GM23338 (cell line): ENCODE measurements around the gene ST8SIA2. TPM values are rescaled to one million over a fixed set of nuclear protein-coding genes. Genes with fewer than 3 reads are reported as not detected.

ENCODE experiments used
- ATAC-seq: fragments of 200-7000 bp; cut with Tn5 transposase; 3 replicates; pipeline ENCODE4 v1.9.1; 2020
- DNase-seq: peaks from one replicate; pipeline ENCODE4 v3.0.0-alpha.2; 2015; ENCODE audit warnings: low spot score
- H2AFZ ChIP-seq: fragments of 200-600 bp; sonication (generic); 2 replicates; pipeline ENCODE4 v1.8.0; 2016; ENCODE audit warnings: antibody characterized with exemption, mild to moderate bottlenecking, moderate library complexity
- H3F3A ChIP-seq: fragments of 200-600 bp; sonication (generic); replicated peaks from 2 replicates; pipeline ENCODE4 v1.8.0; 2017; ENCODE audit warnings: antibody characterized with exemption, mixed run types, low read depth
- H3K27ac ChIP-seq: fragments of 200-600 bp; sonication (generic); 2 replicates; pipeline ENCODE4 v1.6.1; 2016; ENCODE audit warnings: low read depth
- H3K27me3 ChIP-seq: fragments of 200-600 bp; sonication (generic); 2 replicates; pipeline ENCODE4 v1.8.0; 2016; ENCODE audit warnings: mild to moderate bottlenecking, mixed run types, moderate library complexity; ENCODE audit not compliant: insufficient read depth
- H3K36me3 ChIP-seq: fragments of 200-600 bp; sonication (generic); 2 replicates; pipeline ENCODE4 v1.8.0; 2016; ENCODE audit warnings: mild to moderate bottlenecking; ENCODE audit not compliant: insufficient read depth
- H3K4me1 ChIP-seq: fragments of 200-600 bp; sonication (generic); 2 replicates; pipeline ENCODE4 v1.8.0; 2016; ENCODE audit warnings: mild to moderate bottlenecking, moderate library complexity; ENCODE audit not compliant: insufficient read depth
- H3K4me2 ChIP-seq: fragments of 200-600 bp; sonication (generic); 2 replicates; pipeline ENCODE4 v1.7.1; 2017; ENCODE audit warnings: mixed run types
- H3K4me3 ChIP-seq: fragments of 200-600 bp; sonication (generic); 2 replicates; pipeline ENCODE4 v1.6.1; 2016; ENCODE audit warnings: mixed run types
- H3K79me2 ChIP-seq: fragments of 200-600 bp; sonication (generic); replicated peaks from 2 replicates; pipeline ENCODE4 v1.8.0; 2017; ENCODE audit warnings: mild to moderate bottlenecking; ENCODE audit not compliant: insufficient read depth
- H3K9me2 ChIP-seq: fragments of 200-600 bp; sonication (generic); 2 replicates; pipeline ENCODE4 v1.8.0; 2017; ENCODE audit not compliant: insufficient read depth
- H4K20me1 ChIP-seq: fragments of 200-600 bp; sonication (generic); replicated peaks from 2 replicates; pipeline ENCODE4 v1.8.0; 2017; ENCODE audit warnings: mild to moderate bottlenecking; ENCODE audit not compliant: insufficient read depth
- H3K27ac Mint-ChIP-seq: 2 replicates; pipeline ENCODE4 v1.8.0; 2020; ENCODE audit warnings: inconsistent platforms, mild to moderate bottlenecking, moderate library complexity, mixed read lengths
- H3K27me3 Mint-ChIP-seq: 3 replicates; pipeline ENCODE4 v1.8.0; 2022; ENCODE audit warnings: low read depth, mild to moderate bottlenecking, moderate library complexity, mixed read lengths, inconsistent platforms; ENCODE audit not compliant: insufficient read depth, poor library complexity
- H3K36me3 Mint-ChIP-seq: 3 replicates; pipeline ENCODE4 v1.8.0; 2021; ENCODE audit warnings: low read depth, mild to moderate bottlenecking, inconsistent platforms, moderate library complexity, mixed read lengths
- H3K4me1 Mint-ChIP-seq: 3 replicates; pipeline ENCODE4 v1.8.0; 2020; ENCODE audit warnings: mild to moderate bottlenecking, inconsistent platforms, mixed read lengths
- H3K4me3 Mint-ChIP-seq: 3 replicates; pipeline ENCODE4 v1.8.0; 2021; ENCODE audit warnings: moderate library complexity, mild to moderate bottlenecking, inconsistent platforms, mixed read lengths
- H3K9me3 Mint-ChIP-seq: 3 replicates; pipeline ENCODE4 v1.8.0; 2020; ENCODE audit warnings: moderate library complexity, mild to moderate bottlenecking, inconsistent platforms, mixed read lengths
- ETS1 ChIP-seq: IDR thresholded peaks from 2 replicates; pipeline ENCODE4 v1.6.1; 2016; ENCODE audit warnings: antibody characterized with exemption
- EZH2phosphoT487 ChIP-seq: fragments of 200-600 bp; sonication (generic); IDR thresholded peaks from one replicate; pipeline ENCODE4 v1.8.1; 2018; ENCODE audit warnings: antibody characterized with exemption; ENCODE audit not compliant: unreplicated experiment
- NANOG ChIP-seq: IDR thresholded peaks from 2 replicates; pipeline ENCODE4 v1.6.1; 2016; ENCODE audit warnings: antibody characterized with exemption, borderline replicate concordance
- POLR2AphosphoS5 ChIP-seq: IDR thresholded peaks from 2 replicates; pipeline ENCODE4 v1.6.1; 2016; ENCODE audit warnings: antibody characterized with exemption, low read depth
- STAT1 ChIP-seq: IDR thresholded peaks from one replicate; pipeline ENCODE4 v1.6.1; 2016; ENCODE audit warnings: antibody characterized with exemption; ENCODE audit not compliant: unreplicated experiment
- ZNF114 ChIP-seq: fragments of 250-450 bp; sonication (Bioruptor Pico); IDR thresholded peaks from 2 replicates; pipeline ENCODE4 v1.5.0; 2020; ENCODE audit warnings: mild to moderate bottlenecking, moderate library complexity
- ZNF462 ChIP-seq: fragments of 250-450 bp; sonication (Bioruptor Pico); IDR thresholded peaks from 2 replicates; pipeline ENCODE4 v1.5.0; 2020; ENCODE audit warnings: mild to moderate bottlenecking, moderate library complexity
- polyA plus RNA-seq: library from polyadenylated mRNA; unstranded; fragments of >200 nt; fragmentation: Nextera tagmentation; extraction: Ambion mirVana; gene quantifications from 2 replicates; pipeline ENCODE4 v1.2.1, GENCODE V29; 2016
- total RNA-seq: library from RNA; depleted of rRNA; stranded (reverse); fragments of >200 nt; shearing (Covaris generic); gene quantifications from 2 replicates; pipeline ENCODE4 v1.2.3, GENCODE V29; 2014

ST8SIA2 gene
- total and polyA plus RNA-seq, 2 experiments from 2014 or later, result 0.66 to 1.2 TPM

- no peak for TF ChIP-seq ZNF462 (CRISPR knock-in tag)
Measured at GRCh38 chr15:92443381-92443780, 49.7 kb downstream of the ST8SIA2 start (continued).

- Mint-ChIP-seq H3K4me1 (no peaks in the 10 kb centered on the region; the same call in none of the 3 replicates), H3K27me3 (peaks cover 5% of the 10 kb centered on the region), H3K27ac (no peak overlapping the region), H3K9me3 (no peaks in the 10 kb centered on the region; the same call in 2 of the 3 replicates), H3K4me3 (no peak overlapping the region), H3K36me3 (no peaks in the 10 kb centered on the region)
- no peak for ATAC-seq
- Histone ChIP-seq H3F3A (no peaks in the 10 kb centered on the region), H3K4me2 (no peak overlapping the region), H3K9me2 (peaks cover 5% of the 10 kb centered on the region; the same call in 1 of the 2 replicates), H3K4me3 (no peak overlapping the region), H3K27ac (no peak overlapping the region), H3K36me3 (no peaks in the 10 kb centered on the region), H4K20me1 (no peaks in the 10 kb centered on the region), H3K4me1 (no peaks in the 10 kb centered on the region), H3K79me2 (no peaks in the 10 kb centered on the region), H3K27me3 (no peaks in the 10 kb centered on the region), H2AFZ (no peak overlapping the region)
- no peak for DNase-seq
- TF ChIP-seq ETS1, result no peak
- no peak for TF ChIP-seq ZNF462 (CRISPR knock-in tag)
- no peak for TF ChIP-seq EZH2phosphoT487
- no peak for TF ChIP-seq POLR2AphosphoS5
- no peak for TF ChIP-seq NANOG
- no peak for TF ChIP-seq ZNF114 (CRISPR knock-in tag)
- no peak for TF ChIP-seq STAT1
Measured at GRCh38 chr15:92444631-92445030, 51.0 kb downstream of the ST8SIA2 start.
